IPS-20b (cell line): Measurements from ENCODE around the gene ELOVL2.
"Not testable (repeated sequence)": the region's sequence is repeated elsewhere in the genome, so short reads cannot be mapped to it uniquely, and the experiment has no call there.

Experiments
- H3K27ac ChIP-seq: one replicate; pipeline ENCODE4 v1.5.1; 2013; ENCODE audit warnings: low read length
- H3K27me3 ChIP-seq: 2 replicates; pipeline ENCODE4 v1.6.1; 2013; ENCODE audit warnings: mild to moderate bottlenecking, low read length, inconsistent platforms; ENCODE audit not compliant: insufficient read depth
- H3K36me3 ChIP-seq: 2 replicates; pipeline ENCODE4 v1.6.1; 2013; ENCODE audit warnings: low read depth, mild to moderate bottlenecking, inconsistent platforms, low read length, moderate library complexity; ENCODE audit not compliant: insufficient read depth
- H3K4me1 ChIP-seq: 2 replicates; pipeline ENCODE4 v1.6.1; 2013; ENCODE audit warnings: mild to moderate bottlenecking, control low read depth, inconsistent platforms, low read length, moderate library complexity; ENCODE audit not compliant: insufficient read depth
- H3K4me3 ChIP-seq: 2 replicates; pipeline ENCODE4 v1.5.1; 2013; ENCODE audit warnings: mild to moderate bottlenecking, low read length, inconsistent platforms
- H3K9ac ChIP-seq: 2 replicates; pipeline ENCODE4 v1.6.1; 2013; ENCODE audit warnings: low read depth, mild to moderate bottlenecking, inconsistent platforms, low read length, moderate library complexity
- H3K9me3 ChIP-seq: 2 replicates; pipeline ENCODE4 v1.6.1; 2013; ENCODE audit warnings: mild to moderate bottlenecking, low read depth, low read length, inconsistent platforms; ENCODE audit not compliant: insufficient read depth

ELOVL2 gene

GRCh38 chr6:10999994-11000393 lies 44.1 kb downstream of the ELOVL2 start:
- Histone ChIP-seq H3K4me3 (no peak overlapping the region), H3K27ac (no peak overlapping the region), H3K9me3 (no peaks in the 10 kb centered on the region), H3K4me1 (peaks cover 9% of the 10 kb centered on the region; the same call in 1 of the 2 replicates), H3K27me3 (no peaks in the 10 kb centered on the region), H3K36me3 (no peaks in the 10 kb centered on the region), H3K9ac (no peak overlapping the region)

DNA sequence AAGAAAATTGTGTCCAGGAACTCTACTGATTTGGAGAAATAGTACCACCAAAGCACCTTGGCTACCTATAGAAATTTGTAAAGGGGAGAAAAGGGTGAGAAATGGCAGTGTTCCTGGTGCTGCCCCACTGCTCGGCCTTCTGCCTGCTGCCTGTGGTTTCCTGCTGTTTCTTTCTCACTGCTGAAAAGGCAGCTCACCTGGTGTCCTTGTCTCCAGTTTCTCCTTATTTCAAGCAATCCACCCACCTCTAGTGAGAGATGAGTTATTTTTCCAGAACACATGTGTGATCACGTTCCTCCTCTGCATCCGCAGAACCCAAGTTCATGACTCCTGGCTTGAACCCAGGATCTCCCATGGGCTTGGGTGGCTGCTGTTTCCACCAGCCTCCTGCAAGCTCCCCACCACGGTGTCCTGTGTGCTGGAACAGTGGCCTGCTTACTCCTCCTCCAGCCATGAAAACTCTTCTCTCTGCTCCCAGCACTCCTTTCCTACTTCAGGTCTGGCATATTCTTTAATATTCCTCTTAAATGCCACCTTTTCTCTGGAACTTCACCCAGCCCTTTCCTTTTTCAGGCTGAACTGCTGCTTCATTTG lies 48.9 kb downstream of the ELOVL2 start:
- Histone ChIP-seq H3K36me3 (no peaks in the 10 kb centered on the region), H3K4me3 (no peak overlapping the region), H3K4me1 (peaks cover 12% of the 10 kb centered on the region; the same call in 1 of the 2 replicates), H3K27me3 (no peaks in the 10 kb centered on the region), H3K9ac (no peak overlapping the region), H3K9me3 (no peaks in the 10 kb centered on the region), H3K27ac (no peak overlapping the region)

DNA sequence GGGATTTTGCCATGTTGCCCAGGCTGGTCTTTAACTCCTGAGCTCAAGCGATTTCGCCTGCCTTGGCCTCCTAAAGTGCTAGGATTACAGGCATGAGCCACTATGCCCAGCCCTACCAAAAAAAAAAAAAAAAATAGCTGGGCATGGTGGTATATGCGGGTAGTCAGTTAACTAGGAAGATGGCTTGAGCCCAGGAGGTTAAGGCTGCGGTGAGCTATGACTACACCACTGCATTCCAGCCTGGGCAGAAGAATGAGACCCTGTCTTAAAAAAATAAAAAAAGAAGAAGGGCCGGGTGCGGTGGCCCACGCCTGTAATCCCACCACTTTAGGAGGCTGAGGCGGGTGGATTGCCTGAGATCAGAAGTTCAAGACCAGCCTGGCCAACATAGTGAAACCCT lies 50.2 kb downstream of the ELOVL2 start:
- no peaks in the 10 kb centered on the region for H3K27me3 ChIP-seq
- H3K9ac ChIP-seq, result no peak overlapping the region
- H3K36me3 ChIP-seq, result no peaks in the 10 kb centered on the region
- no peak overlapping the region for H3K4me3 ChIP-seq
- no peak overlapping the region for H3K27ac ChIP-seq
- H3K4me1 ChIP-seq, result peaks cover 12% of the 10 kb centered on the region; the same call in 1 of the 2 replicates
- H3K9me3 ChIP-seq, result no peaks in the 10 kb centered on the region

- Histone ChIP-seq H3K4me1 (peaks cover 12% of the 10 kb centered on the region; the same call in 1 of the 2 replicates), H3K27me3 (no peaks in the 10 kb centered on the region), H3K27ac (no peak overlapping the region), H3K9ac (no peak overlapping the region), H3K4me3 (no peak overlapping the region), H3K36me3 (no peaks in the 10 kb centered on the region), H3K9me3 (no peaks in the 10 kb centered on the region)
Measured at GRCh38 chr6:10991115-10991514, 53.0 kb downstream of the ELOVL2 start.

DNA sequence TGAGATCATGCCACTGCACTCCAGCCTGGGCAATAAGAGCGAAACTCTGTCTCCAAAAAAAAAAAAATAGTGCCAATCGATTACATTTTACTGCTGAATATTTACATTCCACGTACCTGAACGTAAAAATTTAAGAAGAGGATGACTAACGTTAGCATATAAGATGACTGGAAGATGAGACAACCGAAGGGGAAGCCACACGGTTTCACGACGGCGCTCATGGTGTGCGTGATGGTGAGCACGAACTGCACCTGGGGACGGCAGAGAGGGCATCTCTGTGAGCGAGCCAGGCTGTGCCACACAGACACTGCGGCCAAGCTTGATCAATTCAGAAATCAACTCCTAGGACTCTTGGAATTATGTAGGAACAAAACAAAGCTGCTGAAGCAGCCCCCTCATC lies 54.5 kb downstream of the ELOVL2 start:
- H3K27me3 ChIP-seq, result no peaks in the 10 kb centered on the region
- H3K9ac ChIP-seq, result no peak overlapping the region
- no peak overlapping the region for H3K4me3 ChIP-seq
- no peaks in the 10 kb centered on the region for H3K4me1 ChIP-seq
- no peaks in the 10 kb centered on the region for H3K36me3 ChIP-seq
- no peaks in the 10 kb centered on the region for H3K9me3 ChIP-seq
- no peak overlapping the region for H3K27ac ChIP-seq

DNA sequence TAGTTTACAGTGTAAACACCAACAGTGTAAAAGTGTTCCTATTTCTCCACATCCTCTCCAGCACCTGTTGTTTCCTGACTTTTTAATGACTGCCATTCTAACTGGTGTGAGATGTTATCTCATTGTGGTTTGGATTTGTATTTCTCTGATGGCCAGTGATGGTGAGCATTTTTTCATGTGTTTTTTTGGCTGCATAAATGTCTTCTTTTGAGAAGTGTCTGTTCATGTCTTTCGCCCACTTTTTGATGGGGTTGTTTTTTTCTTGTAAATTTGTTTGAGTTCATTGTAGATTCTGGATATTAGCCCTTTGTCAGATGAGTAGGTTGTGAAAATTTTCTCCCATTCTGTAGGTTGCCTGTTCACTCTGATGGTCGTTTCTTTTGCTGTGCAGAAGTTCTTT lies 59.1 kb downstream of the ELOVL2 start:
- H3K27ac ChIP-seq, H3K36me3 ChIP-seq, H3K9ac ChIP-seq, H3K4me1 ChIP-seq, H3K4me3 ChIP-seq, H3K9me3 ChIP-seq, H3K27me3 ChIP-seq: not testable (repeated sequence)

DNA sequence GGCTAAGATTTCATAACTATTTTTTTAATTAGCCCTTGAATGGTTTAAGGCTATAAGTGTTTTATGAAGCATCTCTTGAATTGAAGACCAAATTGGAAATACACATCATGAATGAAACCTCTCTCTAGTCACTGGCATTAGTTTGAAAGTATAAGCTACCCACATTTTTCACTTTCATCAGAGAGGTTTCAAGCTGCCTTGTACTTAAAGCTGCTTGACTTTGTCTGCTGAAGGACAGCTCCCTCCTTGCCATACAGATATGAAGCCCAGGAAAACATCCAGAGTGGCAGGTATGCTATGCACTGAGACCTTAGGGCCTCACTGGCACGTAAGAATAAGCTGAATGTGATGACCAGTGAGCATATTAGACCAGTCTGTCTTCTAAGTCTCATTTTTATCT lies 62.7 kb downstream of the ELOVL2 start:
- Histone ChIP-seq H3K9ac (no peak overlapping the region), H3K4me3 (no peak overlapping the region), H3K27ac (no peak overlapping the region), H3K36me3 (no peaks in the 10 kb centered on the region), H3K4me1 (peaks cover 3% of the 10 kb centered on the region; the same call in 1 of the 2 replicates), H3K9me3 (no peaks in the 10 kb centered on the region), H3K27me3 (no peaks in the 10 kb centered on the region)

DNA sequence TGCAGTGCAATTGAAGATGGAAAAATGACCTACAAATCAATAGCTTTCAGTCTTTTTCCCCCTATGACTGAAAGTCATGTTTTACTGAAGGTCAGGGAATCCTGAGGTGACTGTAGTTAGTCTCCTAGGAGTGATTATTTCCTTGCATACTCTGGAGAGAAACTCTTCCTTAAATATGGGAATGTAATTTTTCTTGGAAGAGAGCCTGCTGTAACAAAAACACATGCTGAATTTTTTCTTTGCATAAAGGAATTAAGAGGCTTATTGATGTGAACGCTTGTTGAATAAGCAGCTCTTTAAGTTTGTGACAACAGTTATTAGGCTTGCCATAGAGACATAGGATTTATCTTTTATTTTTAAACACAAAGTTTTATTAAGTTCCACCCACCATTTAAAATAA lies 64.5 kb downstream of the ELOVL2 start:
- H3K27ac ChIP-seq, result no peak overlapping the region
- H3K27me3 ChIP-seq, result no peaks in the 10 kb centered on the region
- peaks cover 3% of the 10 kb centered on the region; the same call in 1 of the 2 replicates for H3K4me1 ChIP-seq

GRCh38 chr6:10977231-10977968 lies 66.7 kb downstream of the ELOVL2 start:
- Histone ChIP-seq H3K36me3 (no peaks in the 10 kb centered on the region), H3K27ac (no peak overlapping the region), H3K4me3 (peak overlapping the region; percentile 32; the same call in 1 of the 2 replicates), H3K27me3 (no peaks in the 10 kb centered on the region), H3K9me3 (no peaks in the 10 kb centered on the region), H3K9ac (no peak overlapping the region), H3K4me1 (peaks cover 3% of the 10 kb centered on the region; the same call in 1 of the 2 replicates)

More for the DNA sequence above, 64.5 kb downstream of the ELOVL2 start:
- H3K4me3 ChIP-seq, result no peak overlapping the region
- H3K36me3 ChIP-seq, result no peaks in the 10 kb centered on the region
- no peaks in the 10 kb centered on the region for H3K9me3 ChIP-seq
- no peak overlapping the region for H3K9ac ChIP-seq

GRCh38 chr6:10976571-10976970 lies 67.5 kb downstream of the ELOVL2 start:
- Histone ChIP-seq H3K9ac (no peak overlapping the region), H3K27ac (no peak overlapping the region)

GRCh38 chr6:10972196-10972595 lies 71.9 kb downstream of the ELOVL2 start:
- H3K9ac ChIP-seq, result no peak overlapping the region
- H3K4me3 ChIP-seq, result no peak overlapping the region
- H3K27ac ChIP-seq, result no peak overlapping the region
- H3K9me3 ChIP-seq, result no peaks in the 10 kb centered on the region
- no peaks in the 10 kb centered on the region for H3K36me3 ChIP-seq
- H3K4me1 ChIP-seq, result no peaks in the 10 kb centered on the region
- H3K27me3 ChIP-seq, result no peaks in the 10 kb centered on the region

More at GRCh38 chr6:10976571-10976970, 67.5 kb downstream of the ELOVL2 start:
- H3K9me3 ChIP-seq, result no peaks in the 10 kb centered on the region
- H3K4me1 ChIP-seq, result peaks cover 3% of the 10 kb centered on the region; the same call in 1 of the 2 replicates
- H3K4me3 ChIP-seq, result no peak overlapping the region
- H3K36me3 ChIP-seq, result no peaks in the 10 kb centered on the region
- no peaks in the 10 kb centered on the region for H3K27me3 ChIP-seq

- no peak overlapping the region for H3K9ac ChIP-seq
- peaks cover 4% of the 10 kb centered on the region; the same call in 1 of the 2 replicates for H3K9me3 ChIP-seq
- H3K4me1 ChIP-seq, result no peaks in the 10 kb centered on the region
- no peak overlapping the region for H3K4me3 ChIP-seq
- H3K27ac ChIP-seq, result no peak overlapping the region
- no peaks in the 10 kb centered on the region for H3K36me3 ChIP-seq
- H3K27me3 ChIP-seq, result no peaks in the 10 kb centered on the region; the same call in 1 of the 2 replicates
Measured at GRCh38 chr6:10970731-10971130, 73.4 kb downstream of the ELOVL2 start.
